22Rv1 (cell line): ENCODE results near the gene LRWD1.

ENCODE experiments used
- ZFX ChIP-seq: fragments of 450-650 bp; IDR thresholded peaks from 2 replicates; pipeline ENCODE4 v1.6.1; 2017; ENCODE audit warnings: antibody characterized with exemption, borderline replicate concordance
- TF ChIP-seq, protein P1 (sequence below): fragments of 450-650 bp; IDR thresholded peaks from 2 replicates; pipeline ENCODE4 v1.5.1; 2017; ENCODE audit warnings: mild to moderate bottlenecking

DNA sequence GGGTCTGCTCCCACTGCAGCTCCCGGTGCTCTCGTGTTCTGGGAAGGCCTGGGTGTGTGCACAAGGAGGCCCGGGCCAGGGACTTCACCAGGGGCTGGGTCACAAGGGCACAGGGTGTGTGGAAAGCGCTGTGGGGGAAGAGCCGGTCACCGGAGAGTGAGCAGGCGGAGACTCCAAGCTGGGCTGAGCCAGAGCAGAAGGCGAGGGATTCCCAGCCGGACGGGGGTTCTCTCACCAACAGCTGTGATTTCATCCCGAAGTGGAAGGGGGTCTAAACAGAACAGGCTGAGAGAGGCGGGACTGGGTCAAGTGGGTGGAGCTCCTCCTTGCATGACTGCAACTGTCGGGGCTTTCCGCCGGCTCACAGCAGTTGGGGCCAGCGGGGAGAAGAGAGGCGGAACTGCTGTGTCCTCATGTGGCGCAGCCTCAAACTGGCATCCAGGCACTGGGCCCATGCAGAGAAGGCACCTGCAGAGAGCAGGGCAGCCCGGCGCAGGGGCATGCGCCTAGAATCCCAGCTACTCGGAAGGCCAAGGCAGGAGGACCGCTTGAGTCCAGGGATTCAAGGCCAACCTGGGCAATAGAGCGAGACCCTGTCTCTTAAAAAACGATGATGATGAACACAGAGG lies 39.0 kb upstream of the LRWD1 start:
- TF ChIP-seq, protein P1, sequence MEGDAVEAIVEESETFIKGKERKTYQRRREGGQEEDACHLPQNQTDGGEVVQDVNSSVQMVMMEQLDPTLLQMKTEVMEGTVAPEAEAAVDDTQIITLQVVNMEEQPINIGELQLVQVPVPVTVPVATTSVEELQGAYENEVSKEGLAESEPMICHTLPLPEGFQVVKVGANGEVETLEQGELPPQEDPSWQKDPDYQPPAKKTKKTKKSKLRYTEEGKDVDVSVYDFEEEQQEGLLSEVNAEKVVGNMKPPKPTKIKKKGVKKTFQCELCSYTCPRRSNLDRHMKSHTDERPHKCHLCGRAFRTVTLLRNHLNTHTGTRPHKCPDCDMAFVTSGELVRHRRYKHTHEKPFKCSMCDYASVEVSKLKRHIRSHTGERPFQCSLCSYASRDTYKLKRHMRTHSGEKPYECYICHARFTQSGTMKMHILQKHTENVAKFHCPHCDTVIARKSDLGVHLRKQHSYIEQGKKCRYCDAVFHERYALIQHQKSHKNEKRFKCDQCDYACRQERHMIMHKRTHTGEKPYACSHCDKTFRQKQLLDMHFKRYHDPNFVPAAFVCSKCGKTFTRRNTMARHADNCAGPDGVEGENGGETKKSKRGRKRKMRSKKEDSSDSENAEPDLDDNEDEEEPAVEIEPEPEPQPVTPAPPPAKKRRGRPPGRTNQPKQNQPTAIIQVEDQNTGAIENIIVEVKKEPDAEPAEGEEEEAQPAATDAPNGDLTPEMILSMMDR = no peak
- no peak for TF ChIP-seq ZFX
